Omental fat pad (tissue), 4 donors: Measurements from ENCODE around the gene HDDC3. TPM values are rescaled to one million over a fixed set of nuclear protein-coding genes. Genes with fewer than 3 reads are reported as not detected.

Source experiments
- ATAC-seq: fragments of 150-250 bp; one replicate; pipeline ENCODE4 v1.9.1; 2016; ENCODE audit warnings: mild to moderate bottlenecking, moderate library complexity; ENCODE audit not compliant: low FRiP score
- DNase-seq: peaks from one replicate; pipeline ENCODE4 v3.0.0-alpha.2; 2019; ENCODE audit warnings: low spot score
- total RNA-seq, 4 donors: library from RNA; depleted of rRNA; stranded (reverse); fragments of >200 nt; gene quantifications; one replicate each; pipeline ENCODE4 v1.1.0, GENCODE V29; 2016
- TF ChIP-seq, protein P1 (sequence below), 3 donors: fragments of 450-650 bp; IDR thresholded peaks; one replicate each; pipeline ENCODE4 v1.5.1; 2016 to 2017; ENCODE audit warnings: antibody characterized with exemption in 3 of 3, mild to moderate bottlenecking in 3 of 3, moderate library complexity in 2 of 3

HDDC3 gene
- total RNA-seq, 4 donors from 2014 or later = 11.2 to 27.3 (median 18.0) TPM

- ATAC-seq (no peak), DNase-seq (no peak)
- TF ChIP-seq, protein P1, sequence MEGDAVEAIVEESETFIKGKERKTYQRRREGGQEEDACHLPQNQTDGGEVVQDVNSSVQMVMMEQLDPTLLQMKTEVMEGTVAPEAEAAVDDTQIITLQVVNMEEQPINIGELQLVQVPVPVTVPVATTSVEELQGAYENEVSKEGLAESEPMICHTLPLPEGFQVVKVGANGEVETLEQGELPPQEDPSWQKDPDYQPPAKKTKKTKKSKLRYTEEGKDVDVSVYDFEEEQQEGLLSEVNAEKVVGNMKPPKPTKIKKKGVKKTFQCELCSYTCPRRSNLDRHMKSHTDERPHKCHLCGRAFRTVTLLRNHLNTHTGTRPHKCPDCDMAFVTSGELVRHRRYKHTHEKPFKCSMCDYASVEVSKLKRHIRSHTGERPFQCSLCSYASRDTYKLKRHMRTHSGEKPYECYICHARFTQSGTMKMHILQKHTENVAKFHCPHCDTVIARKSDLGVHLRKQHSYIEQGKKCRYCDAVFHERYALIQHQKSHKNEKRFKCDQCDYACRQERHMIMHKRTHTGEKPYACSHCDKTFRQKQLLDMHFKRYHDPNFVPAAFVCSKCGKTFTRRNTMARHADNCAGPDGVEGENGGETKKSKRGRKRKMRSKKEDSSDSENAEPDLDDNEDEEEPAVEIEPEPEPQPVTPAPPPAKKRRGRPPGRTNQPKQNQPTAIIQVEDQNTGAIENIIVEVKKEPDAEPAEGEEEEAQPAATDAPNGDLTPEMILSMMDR (IDR thresholded peaks at IDR 0.05) = no peak
Observed at GRCh38 chr15:90946941-90947576, 14.7 kb upstream of the HDDC3 start.

DNA sequence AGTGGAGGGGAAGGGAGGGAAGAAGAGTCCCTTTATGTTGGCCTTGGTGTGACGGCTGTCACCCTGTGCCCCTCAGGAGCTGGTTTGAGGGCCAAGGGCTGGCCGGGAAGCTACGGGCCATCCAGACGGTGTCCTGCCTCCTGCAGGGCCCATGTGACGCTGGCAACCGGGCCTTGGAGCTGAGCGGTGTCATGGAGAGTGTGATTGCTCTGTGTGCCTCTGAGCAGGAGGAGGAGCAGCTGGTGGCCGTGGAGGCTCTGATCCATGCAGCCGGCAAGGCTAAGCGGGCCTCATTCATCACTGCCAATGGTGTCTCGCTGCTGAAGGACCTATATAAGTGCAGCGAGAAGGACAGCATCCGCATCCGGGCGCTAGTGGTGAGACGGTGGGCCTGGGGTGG lies 14.2 kb upstream of the HDDC3 start:
- TF ChIP-seq, protein P1 (IDR thresholded peaks at IDR 0.05) = no peak
- DNase-seq = no peak
- no peak for ATAC-seq

DNA sequence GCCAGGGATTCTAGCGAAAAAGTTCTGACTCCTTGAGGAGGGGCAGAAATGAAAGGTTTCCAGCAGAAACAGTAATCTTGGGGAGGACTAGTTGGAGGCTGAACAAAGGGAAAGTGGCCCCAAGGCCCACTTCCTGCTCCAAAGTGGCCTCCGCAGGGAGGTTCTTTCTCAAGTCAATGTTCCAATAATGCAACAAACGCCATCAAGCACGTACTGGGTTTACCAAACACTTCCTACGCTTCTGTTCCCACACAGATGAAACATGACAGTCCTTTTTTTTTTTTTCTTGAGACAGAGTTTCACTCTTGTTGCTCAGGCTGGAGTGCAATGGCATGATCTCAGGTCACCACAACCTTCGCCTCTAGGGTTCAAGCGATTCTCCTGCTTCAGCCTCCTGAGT lies 12.7 kb upstream of the HDDC3 start:
- TF ChIP-seq, protein P1 (IDR thresholded peaks at IDR 0.05) = no peak
- ATAC-seq = no peak
- no peak for DNase-seq

- TF ChIP-seq, protein P1 (IDR thresholded peaks at IDR 0.05) = no peak
- DNase-seq = no peak
Observed at GRCh38 chr15:90942354-90943120, 10.2 kb upstream of the HDDC3 start.

GRCh38 chr15:90941038-90941437 lies 8.7 kb upstream of the HDDC3 start:
- TF ChIP-seq, protein P1 (IDR thresholded peaks at IDR 0.05) = no peak
- DNase-seq = no peak
- ATAC-seq = no peak

More at GRCh38 chr15:90942354-90943120, 10.2 kb upstream of the HDDC3 start:
- ATAC-seq = no peak

DNA sequence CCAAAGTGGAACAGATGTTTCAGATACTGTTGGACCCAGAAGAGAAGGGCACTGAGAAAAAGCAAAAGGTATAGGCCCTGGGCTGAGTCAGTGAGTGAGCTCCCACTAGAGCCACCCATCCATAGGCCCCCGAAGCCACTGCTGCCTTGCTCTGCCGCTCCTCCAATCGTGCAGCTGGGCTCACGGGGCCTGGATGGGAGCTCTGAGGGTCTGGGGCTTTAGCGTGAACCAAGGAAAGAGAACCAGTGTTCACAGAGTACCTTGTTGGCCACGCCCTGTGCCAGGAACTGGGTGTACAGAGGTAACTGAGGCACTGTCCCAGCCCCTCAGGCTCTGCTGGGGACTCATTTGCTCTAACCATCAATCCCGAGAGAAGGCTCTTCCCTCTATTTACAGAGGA lies 7.4 kb upstream of the HDDC3 start:
- TF ChIP-seq, protein P1 (IDR thresholded peaks at IDR 0.05) = no peak
- ATAC-seq (no peak), DNase-seq (no peak)

- ATAC-seq = no peak
- TF ChIP-seq, protein P1 (IDR thresholded peaks at IDR 0.05) = no peak
- no peak for DNase-seq
Observed at GRCh38 chr15:90938261-90938660, 5.9 kb upstream of the HDDC3 start.
